Ascending aorta (tissue), 2 donors: Measurements from ENCODE around the gene FRMD1. TPM values are rescaled to one million over a fixed set of nuclear protein-coding genes. Genes with fewer than 3 reads are reported as not detected.

Experiments
- DNase-seq, 2 donors: peaks; one replicate each; pipeline ENCODE4 v3.0.0-alpha.2; 2019; ENCODE audit warnings: low spot score in 2 of 2
- H3K27ac ChIP-seq, 2 donors: fragments of 200-600 bp; sonication (generic); one replicate each; pipeline ENCODE4 v1.5.1; 2016 to 2017; ENCODE audit warnings: mild to moderate bottlenecking in 1 of 2
- H3K27me3 ChIP-seq: fragments of 200-600 bp; sonication (generic); one replicate; pipeline ENCODE4 v1.5.1; 2017
- H3K36me3 ChIP-seq, 2 donors: fragments of 200-600 bp; sonication (generic); one replicate each; pipeline ENCODE4 v1.5.1; 2016
- H3K4me1 ChIP-seq, 2 donors: fragments of 200-600 bp; sonication (generic); one replicate each; pipeline ENCODE4 v1.5.1; 2016 to 2017; ENCODE audit warnings: mild to moderate bottlenecking in 1 of 2
- H3K4me3 ChIP-seq, 2 donors: fragments of 200-600 bp; sonication (generic); one replicate each; pipeline ENCODE4 v1.5.1; 2016 to 2017; ENCODE audit warnings: mild to moderate bottlenecking in 1 of 2
- H3K9me3 ChIP-seq, 2 donors: fragments of 200-600 bp; sonication (generic); one replicate each; pipeline ENCODE4 v1.5.1; 2016
- intact Hi-C: fragments of 100-400 bp; cut with DNase I; formaldehyde crosslinking; loops from one replicate; pipeline ENCODE4 v1.15.1; 2023
- total RNA-seq: library from RNA; depleted of rRNA; stranded (reverse); fragments of >200 nt; gene quantifications from one replicate; pipeline ENCODE4 v1.1.0, GENCODE V29; 2016
- TF ChIP-seq, protein P1 (sequence below), 3 experiments: fragments of 200-600 bp in 2 of 3; fragments of 450-650 bp in 1 of 3; sonication (generic) in 2 of 3; IDR thresholded peaks; one replicate each; pipeline ENCODE4 v1.5.1; 2016 to 2019; ENCODE audit warnings: antibody characterized with exemption in 3 of 3, mild to moderate bottlenecking in 1 of 3, moderate library complexity in 1 of 3

FRMD1 gene
- total RNA-seq, 1 donor from 2014 or later = not detected

DNA sequence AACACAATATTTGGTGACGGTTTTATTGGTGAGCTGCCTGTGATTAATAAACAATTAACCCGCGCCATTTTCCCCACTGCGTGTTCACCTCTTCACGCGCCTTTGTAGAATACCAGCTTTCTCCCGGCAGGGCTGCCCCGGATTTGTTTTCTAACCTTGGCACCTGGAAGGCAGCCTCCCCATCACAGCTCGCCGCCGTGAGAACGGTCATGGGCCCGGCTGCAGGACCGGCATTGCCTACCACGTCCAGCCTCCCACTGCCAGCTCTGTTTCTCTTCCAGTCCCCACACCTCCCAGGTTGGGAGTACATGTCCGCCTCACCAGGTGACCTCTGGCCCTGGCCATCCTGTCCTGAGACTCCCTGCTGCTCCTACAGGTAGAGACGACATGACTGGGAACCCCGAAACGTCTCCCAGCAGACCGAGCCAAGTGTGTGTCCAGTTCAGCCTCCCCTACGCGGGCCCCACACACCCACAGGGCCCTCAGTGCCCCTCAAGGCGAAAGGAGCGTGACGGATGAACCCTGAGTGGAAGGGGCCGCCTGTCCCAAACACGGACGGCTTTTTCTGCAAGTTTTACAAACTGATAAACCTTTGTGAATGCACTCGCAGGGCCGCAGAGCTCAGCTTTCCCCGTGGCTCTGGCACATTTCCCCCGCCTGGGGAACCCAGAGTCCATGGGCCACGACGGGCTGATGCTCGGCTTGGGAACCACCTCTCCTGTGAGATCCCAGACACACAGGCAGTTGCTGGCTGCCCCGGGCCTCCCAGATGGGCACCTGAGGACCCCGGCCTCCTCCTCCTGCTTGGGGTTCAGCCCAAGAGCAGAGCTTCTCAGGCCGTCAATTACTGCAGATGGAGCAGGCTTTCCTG lies 25.7 kb downstream of the FRMD1 start:
- intact Hi-C loops = loop anchor here (10.0 kb wide), 1 partner anchor 221 kb away; no protein-coding TSS in a partner anchor
- Histone ChIP-seq H3K4me3 (no peak overlapping the region), H3K9me3 (no peaks in the 10 kb centered on the region), H3K36me3 (no peaks in the 10 kb centered on the region), H3K27me3 (no peaks in the 10 kb centered on the region), H3K4me1 (peaks cover 0 to 6% of the 10 kb centered on the region in 2 donors), H3K27ac (no peak overlapping the region)
- TF ChIP-seq, protein P1, sequence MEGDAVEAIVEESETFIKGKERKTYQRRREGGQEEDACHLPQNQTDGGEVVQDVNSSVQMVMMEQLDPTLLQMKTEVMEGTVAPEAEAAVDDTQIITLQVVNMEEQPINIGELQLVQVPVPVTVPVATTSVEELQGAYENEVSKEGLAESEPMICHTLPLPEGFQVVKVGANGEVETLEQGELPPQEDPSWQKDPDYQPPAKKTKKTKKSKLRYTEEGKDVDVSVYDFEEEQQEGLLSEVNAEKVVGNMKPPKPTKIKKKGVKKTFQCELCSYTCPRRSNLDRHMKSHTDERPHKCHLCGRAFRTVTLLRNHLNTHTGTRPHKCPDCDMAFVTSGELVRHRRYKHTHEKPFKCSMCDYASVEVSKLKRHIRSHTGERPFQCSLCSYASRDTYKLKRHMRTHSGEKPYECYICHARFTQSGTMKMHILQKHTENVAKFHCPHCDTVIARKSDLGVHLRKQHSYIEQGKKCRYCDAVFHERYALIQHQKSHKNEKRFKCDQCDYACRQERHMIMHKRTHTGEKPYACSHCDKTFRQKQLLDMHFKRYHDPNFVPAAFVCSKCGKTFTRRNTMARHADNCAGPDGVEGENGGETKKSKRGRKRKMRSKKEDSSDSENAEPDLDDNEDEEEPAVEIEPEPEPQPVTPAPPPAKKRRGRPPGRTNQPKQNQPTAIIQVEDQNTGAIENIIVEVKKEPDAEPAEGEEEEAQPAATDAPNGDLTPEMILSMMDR (IDR thresholded peaks at IDR 0.05) = no peak
- DNase-seq = no peak

DNA sequence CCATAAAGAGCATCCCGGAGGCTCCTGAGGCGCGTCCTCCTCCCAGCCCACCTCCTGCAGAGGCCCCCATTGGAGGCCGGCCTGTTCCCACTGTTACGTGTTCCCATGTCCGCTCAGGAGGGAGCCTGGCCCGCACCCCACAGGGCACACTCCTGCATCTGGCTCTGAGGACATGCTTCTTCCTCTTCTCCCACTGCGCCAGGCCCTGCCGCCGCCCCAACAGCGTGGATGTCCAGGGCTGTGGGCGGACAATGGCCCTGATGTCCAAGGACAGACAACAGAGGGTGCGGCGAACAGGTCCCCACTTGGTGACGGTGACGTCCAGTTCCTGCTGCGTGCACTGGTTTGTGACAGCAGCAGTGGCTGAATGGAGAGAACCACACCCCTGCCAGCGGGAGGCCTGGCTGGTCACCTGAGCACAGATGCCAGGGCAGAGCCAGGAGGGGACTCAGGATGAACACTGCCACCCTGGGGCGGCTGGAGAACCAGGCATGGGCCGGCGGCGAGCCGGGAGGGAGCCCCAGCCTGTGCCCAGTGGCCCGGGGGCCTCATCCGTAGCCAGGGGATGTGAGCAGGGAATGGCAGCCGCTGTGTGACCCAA lies 26.6 kb downstream of the FRMD1 start:
- H3K4me1 ChIP-seq = peaks cover 0 to 6% of the 10 kb centered on the region in 2 donors
- H3K27ac ChIP-seq = no peak overlapping the region
- no peaks in the 10 kb centered on the region for H3K36me3 ChIP-seq
- H3K27me3 ChIP-seq = no peaks in the 10 kb centered on the region
- no peak for DNase-seq
- intact Hi-C loops = loop anchor here (10.0 kb wide), 1 partner anchor 222 kb away; no protein-coding TSS in a partner anchor
- H3K9me3 ChIP-seq = no peaks in the 10 kb centered on the region
- TF ChIP-seq, protein P1 (IDR thresholded peaks at IDR 0.05) = no peak
- H3K4me3 ChIP-seq = no peak overlapping the region

DNA sequence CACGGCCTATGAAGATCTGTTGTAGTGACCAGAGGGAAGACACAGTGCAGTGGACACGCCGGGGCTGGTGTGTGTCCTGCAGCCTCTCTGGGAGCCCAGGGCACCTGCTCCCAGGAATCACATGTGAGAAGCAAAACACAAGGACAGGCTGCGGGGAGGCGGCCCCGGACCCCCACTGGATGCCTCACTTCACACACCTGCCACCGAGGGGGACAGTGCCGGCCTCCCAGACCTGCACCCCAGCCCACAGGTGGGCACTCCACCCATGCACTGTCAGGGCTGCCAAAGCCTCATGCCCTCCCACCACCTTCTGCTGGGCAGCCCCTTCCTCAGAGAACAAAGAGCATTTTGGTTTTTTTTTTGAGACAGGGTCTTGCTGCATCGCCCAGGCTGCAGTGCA lies 27.4 kb downstream of the FRMD1 start:
- no peak for DNase-seq
- intact Hi-C loops = loop anchor here (10.0 kb wide), 1 partner anchor 223 kb away; no protein-coding TSS in a partner anchor
- Histone ChIP-seq H3K9me3 (no peaks in the 10 kb centered on the region), H3K36me3 (no peaks in the 10 kb centered on the region), H3K27ac (no peak overlapping the region), H3K4me1 (peaks cover 0 to 6% of the 10 kb centered on the region in 2 donors), H3K4me3 (no peak overlapping the region), H3K27me3 (no peaks in the 10 kb centered on the region)
- TF ChIP-seq, protein P1 (IDR thresholded peaks at IDR 0.05) = no peak

DNA sequence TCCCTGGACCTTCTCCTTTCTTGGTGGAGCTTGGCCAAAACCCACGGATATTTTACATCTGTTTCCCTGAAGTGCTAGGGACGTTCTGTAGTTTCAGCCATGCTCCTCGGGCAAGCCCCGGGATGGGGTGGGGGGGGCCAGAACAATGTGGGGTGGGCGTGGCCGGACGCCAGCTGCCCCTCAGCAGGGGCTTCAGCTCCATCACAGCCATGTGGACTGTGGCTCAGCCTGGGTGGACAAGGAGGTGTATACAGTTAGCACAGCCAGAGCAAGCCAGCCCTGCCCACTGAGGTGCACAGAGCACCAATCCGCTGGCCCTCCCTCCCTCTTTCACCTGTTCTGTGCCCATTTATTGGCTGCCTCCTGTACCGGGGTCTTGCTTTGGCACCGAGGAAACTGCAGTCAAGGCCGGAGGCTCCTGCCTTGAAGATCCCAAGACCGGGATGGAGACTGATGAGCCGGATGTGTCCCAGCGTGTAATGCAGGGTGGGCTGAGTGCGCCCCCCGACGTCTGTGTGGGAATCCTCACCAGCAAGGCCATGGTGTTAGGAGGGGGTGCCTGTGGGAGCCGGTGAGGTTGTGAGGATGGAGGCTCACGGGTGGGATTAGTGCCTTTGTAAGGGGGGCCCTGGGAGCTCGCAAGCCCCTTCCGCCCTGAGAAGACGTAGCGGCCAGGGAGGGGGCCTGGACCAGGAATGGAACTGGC lies 28.0 kb downstream of the FRMD1 start:
- TF ChIP-seq, protein P1 (IDR thresholded peaks at IDR 0.05) = no peak
- Histone ChIP-seq H3K9me3 (no peaks in the 10 kb centered on the region), H3K4me3 (no peak overlapping the region), H3K36me3 (no peaks in the 10 kb centered on the region), H3K4me1 (peaks cover 0 to 6% of the 10 kb centered on the region in 2 donors), H3K27me3 (no peaks in the 10 kb centered on the region), H3K27ac (no peak overlapping the region)
- peak in 1 of 2 donors; percentile 59 for DNase-seq
- intact Hi-C loops = loop anchor here (10.0 kb wide), 1 partner anchor 224 kb away; no protein-coding TSS in a partner anchor

DNA sequence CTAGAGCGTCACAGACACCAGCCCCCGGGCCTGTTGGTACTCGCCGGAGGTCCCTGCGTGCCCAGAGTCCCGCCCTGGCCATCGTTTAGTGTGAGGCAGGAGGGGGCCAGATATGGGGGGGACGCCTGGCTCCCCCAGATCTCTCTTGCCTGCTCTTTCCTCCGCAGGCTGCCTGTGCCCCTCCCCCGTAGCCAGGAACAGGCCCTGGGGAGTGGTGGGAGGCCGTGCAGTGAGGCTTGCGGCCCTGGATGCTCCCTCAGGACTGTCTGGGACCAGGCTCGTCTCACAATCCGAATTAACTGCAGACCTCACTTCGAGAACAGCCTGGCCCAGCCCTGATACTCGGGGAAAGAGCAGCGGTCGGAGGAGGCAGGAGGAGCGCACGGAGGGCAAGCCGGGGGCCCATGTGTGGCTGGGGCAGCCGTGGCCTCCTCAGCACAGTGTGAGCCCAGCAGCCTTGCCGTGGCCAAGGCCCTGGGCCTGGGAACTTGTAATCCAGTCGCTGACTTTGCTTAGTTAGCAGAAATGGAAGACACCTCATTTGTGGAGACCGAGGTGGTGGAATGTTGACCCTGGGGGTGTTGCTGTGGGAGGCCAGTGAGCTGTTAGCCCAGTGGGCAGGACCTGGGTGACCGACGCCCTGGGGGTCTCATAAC lies 28.7 kb downstream of the FRMD1 start:
- peaks cover 0 to 6% of the 10 kb centered on the region in 2 donors for H3K4me1 ChIP-seq
- H3K27me3 ChIP-seq = no peaks in the 10 kb centered on the region
- H3K4me3 ChIP-seq = no peak overlapping the region
- H3K36me3 ChIP-seq = no peaks in the 10 kb centered on the region
- no peak overlapping the region for H3K27ac ChIP-seq
- TF ChIP-seq, protein P1 (IDR thresholded peaks at IDR 0.05) = no peak
- H3K9me3 ChIP-seq = no peaks in the 10 kb centered on the region
- DNase-seq = peak in 1 of 2 donors; percentile 51
- intact Hi-C loops = loop anchor here (10.0 kb wide), 1 partner anchor 224 kb away; no protein-coding TSS in a partner anchor
